COR-L47 (cell line): ENCODE measurements around the gene MEF2A.
"Not testable (repeated sequence)": the region's sequence is repeated elsewhere in the genome, so short reads cannot be mapped to it uniquely, and the experiment has no call there.

Experiments used
- DNase-seq: peaks from one replicate; lab custom pipeline; 2025; lab: John Stamatoyannopoulos, UW

The MEF2A gene

DNA sequence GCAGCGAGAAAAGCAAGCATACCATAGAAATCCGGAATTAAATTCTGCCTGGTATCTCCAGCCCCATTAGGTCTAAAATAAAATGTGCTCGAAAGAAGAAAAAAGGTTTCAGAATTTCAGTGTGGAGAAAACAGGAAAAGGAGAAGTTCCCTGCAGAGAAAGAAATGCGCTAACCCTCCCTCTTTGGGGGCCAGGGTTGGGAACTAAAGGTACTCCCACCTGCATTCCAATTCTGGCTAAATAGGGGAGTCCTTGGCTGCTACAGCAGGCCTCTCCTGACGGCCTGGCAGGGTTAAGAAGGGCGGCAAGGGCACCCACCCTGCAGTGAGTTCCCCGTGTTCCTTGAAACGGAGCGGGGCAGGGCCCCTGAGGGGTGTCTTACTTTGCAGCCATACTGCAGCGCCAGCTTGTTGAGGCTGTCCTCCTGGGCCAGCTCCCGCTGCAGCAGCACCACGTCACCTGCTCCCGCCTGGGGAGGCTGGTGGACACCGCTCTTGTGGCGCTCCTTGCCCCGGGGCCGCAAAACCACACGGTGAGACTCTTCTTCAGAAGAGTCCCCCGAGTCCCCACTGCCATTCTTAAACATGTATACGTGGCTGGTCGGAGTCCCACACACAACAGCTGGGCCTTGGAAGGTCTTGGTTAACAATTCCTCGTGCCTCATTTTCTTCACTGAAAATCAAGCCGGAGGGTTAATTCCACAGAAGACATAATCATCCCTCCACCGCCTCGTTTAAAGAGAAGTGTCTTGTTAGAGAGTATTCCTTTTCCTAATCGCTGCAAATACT lies 165.7 kb downstream of the MEF2A start:
- no peak for DNase-seq

DNA sequence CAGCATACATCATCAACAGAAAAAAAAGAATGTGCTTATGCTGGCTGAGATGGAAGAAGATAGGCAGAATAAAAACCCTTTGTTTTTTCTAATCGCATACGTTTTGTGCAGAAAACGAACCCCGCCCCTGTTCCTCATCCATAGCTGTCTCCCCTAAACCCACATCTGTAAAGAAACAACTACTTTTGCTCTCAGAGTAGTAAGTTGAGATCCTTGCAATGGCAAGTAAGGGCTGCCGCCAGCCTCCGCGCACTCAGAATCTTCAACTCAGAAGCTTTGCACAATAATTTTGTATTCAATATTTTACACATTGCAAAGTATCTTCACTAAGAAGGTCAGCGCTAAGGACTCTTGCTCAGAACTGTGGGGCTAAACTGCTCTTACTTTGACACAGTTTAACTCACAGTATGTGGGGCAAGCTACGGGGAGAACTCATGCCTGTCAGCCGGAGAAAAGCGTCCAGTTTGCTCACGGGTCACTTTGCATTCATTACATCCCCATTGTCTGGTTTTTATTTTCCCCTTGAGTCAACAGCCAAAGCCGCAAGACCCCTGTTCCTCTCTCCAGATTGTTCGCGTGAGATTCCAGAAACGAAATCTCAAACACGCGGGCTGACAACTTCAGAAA lies 166.5 kb downstream of the MEF2A start:
- no peak for DNase-seq

DNA sequence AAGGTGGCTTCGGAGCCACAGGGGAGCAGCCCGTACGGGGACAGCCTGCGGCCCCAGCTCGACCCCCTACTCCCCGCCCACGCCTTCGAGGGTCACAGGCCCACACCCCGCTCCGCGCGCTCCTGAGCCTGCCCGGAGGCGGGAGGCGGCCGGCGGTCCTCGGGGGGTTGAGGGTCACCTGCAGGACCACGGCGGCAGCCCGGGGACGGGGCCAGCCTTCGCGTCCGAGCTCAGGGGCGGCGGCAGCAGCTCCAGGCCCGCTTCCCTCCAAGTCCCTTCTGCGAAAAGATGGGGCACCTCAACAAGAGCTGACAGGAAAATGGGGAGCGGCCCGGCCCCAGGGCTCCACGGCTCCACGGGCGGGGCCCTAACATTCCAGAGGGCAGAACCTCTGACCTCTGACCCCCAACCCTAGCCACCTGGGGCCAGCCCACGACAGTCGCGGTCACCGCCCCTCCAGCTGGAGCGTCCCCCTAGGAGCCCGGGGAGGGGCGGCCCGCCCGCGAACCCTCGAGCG lies 167.0 kb downstream of the MEF2A start:
- no peak for DNase-seq

DNA sequence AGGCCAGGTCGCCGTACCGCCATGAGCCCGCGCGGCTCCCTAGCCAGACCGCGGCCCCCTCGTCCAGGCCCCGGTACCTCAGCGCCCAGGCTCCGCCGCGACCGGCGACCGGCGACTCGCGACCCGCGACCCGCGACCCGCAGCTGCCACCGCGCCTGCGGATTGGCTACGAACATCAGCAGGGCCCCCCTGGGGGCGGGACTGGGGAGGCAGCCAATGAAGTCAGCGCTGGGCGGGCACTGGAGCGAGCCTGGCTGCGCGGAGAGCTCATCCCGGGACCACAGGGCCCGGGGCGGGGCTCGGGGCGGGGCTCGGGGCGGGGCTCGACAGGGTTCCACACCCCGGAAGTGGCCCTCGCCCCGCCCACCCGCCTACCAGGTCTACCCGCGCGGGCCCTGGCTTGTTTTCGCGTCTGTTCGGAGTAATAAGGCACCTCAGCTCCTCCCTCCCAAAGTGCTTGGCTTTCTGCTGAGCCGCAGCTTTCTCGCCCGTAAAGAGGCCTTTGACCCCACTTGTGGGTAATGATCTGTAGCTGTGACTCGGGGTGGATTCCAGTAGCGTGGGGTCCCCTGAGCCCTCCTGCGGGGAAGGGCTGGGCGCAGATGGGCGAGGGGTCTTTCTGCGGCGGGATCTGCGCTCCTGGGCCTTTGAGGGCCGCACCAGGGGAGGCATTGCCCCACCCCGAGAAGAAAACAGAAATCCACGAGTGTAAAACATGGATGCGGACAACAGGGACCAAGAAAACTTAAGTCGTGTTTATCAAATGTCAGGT lies 167.7 kb downstream of the MEF2A start, which contains the start of gene LYSMD4:
Gene LYSMD4 (minus strand): TSS at position 170 of the 772 bp plus-strand sequence. CDS start 1,438 bp downstream, outside the sequence.
- DNase-seq = peak; percentile 94

DNA sequence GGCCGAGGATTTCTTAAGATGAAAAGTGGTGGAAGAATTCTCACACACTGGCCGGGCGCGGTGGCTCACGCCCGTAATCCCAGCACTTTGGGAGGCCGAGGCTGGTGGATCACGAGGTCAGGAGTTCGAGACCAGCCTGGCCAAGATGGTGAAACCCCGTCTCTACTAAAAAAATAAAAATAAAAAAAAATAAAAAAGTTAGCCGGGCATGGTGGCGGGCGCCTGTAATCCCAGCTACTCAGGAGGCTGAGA lies 168.2 kb downstream of the MEF2A start:
- not testable (repeated sequence) for DNase-seq

DNA sequence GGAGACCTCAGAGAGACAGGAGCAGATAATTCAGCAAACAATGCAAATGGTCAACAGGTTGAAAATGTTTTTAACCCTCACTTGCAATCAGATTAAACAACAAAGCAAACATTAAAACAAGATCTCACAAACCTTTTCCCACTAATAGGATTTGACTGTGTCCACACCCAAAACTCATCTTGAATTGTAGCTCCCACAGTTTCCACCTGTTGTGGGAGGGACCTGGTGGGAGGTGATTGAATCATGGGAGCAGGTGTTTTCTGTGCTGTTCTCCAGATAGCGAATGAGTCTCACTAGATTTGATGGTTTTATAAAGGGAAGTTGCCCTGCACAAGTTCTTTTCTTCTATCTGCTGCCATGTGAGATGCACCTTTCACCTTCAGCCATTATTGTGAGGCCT lies 168.8 kb downstream of the MEF2A start:
- DNase-seq = no peak

DNA sequence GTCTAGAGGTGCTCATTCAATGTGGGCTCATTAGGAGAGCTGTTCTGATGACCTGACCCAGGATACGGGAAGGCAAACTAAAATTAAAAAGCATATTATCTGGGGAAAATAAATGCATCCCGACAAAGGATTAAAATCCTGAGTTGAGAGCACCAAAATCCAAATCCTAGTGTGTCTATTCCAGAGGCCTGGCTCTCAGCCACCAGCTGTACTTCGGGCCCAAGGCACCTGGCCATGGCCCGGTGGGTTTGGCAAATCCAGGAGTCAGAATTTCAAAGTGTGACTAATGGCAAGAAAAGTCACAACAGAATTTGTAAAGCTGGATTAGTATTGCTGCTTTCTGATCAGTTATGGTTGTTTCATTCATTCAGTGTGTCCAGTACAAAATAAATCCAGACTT lies 170.1 kb downstream of the MEF2A start:
- no peak for DNase-seq

DNA sequence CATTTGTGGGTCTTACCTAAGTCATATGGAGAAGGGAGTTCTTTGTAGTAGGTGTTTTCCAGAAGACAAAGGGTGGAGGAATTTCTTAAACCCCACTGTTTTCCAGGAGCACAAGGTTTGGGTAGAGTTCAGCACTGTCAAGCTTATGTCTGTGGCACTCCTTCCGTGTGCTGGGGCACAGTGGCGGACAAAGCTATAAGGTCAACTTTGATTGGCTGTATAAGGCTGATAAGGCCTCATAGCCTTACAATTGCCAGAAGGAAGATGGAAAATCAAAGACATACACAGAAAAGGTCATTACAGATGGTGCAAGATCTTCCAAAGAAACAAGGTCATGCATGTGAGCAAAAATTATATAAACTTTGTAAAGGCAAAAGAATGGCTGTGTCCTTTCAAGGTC lies 170.9 kb downstream of the MEF2A start:
- DNase-seq = no peak

DNA sequence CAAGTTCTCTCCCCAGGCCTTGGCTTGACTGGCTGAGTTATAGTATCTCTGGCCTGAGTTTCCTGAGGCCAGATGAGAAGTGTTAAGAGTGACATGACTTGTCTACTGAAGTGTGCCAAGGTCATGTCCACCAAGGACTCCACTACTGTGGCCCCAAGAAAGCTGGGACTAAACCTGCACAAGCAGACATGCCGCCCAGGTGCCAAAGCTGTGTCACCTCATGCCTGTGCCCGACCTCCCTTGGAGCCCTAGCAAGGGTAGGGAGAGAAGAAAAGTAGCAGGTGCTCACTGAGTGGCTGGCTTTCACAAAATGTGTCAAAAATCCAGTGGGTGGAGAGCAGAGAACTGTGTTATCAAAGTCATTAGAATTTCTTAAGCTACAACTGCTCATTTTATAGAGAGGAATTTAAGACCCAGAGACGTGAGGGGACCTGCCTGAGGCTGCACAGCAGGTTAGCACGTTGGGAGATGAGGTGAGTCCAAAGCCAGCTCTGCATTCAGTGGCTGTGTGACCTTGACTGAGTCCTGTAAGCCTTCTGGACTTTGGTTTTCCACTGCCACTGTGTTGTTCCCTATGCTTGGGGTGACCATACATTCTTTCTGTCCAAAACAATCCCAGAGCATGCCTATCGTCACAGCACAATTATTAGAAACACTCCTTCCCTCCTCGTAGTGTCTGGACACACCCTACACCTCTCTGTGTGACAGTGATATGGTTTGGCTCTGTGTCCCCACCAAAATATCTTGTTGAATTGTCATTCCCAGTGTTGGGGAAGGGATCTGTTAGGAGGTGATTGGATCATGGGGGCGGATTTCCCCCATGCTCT lies 172.4 kb downstream of the MEF2A start:
- no peak for DNase-seq

DNA sequence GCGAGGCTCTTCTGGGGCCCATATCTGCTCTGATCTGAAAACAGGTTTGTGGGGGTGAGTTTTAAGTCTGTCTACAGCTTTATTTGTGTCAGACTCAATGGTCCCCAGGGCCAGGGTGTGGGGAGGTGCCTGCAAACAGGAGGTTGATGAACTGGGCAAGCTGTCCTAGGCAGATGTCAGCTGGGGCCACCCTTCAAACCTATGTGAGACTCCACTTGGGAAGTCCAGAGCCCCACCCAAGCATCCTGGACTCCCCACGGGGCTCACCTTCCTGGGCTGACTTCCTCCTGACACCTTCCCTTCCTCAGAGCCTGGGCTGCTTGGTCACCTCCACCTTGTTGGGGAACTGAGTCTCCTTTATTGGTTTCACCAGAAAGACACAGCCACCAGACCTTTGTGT lies 176.1 kb downstream of the MEF2A start:
- DNase-seq = no peak

DNA sequence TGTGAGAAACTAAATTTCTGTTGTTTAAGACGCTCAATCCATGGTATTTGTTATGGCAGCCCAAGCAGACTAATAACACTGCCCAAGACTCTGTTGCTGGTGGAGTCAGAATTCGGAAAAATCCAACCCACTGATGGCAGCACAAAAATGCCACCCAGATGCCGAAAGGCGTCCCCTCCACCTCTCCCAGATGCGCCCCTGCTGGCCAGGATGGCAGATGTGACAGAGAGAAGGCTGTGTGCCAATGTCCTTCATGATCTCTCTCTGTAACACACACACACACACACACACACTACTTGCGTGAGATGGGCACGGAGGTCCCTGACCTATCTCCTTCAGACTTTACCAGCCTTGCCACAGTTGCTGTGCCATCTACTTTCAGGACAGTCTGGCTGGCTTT lies 178.4 kb downstream of the MEF2A start:
- DNase-seq = no peak

DNA sequence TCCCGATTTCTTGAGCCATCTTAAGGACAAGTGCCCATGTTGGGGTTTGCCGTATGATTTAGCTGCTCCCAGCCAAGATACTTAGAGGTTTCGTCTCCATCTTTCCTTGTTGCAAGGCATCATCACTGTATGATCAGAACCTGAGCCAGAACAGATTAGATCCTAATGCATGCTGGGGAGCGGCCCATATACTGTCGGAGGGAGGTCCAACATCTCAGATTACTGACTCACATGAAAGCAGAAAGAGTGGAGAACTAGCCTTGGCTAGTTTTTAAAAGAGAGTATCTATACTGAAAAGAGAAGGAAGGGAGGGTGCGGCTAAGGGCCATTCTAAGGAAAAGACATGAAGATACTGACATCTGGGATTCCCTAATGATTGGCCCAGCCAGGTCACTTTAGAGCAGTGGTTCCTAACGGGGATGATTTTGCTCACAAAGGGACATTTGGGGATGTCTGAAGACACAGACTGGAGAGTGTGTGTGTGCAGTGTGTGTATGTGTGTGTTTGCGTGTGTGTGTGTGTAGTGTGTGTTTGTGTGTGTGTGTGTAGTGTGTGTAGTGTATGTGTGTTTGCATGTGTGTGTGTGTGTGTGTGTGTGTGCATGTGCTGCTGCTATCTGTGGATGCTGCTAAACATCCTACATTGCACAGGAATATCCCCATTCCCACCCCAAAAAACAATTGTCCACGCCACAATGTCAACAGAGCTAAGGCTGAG lies 179.7 kb downstream of the MEF2A start:
- no peak for DNase-seq

DNA sequence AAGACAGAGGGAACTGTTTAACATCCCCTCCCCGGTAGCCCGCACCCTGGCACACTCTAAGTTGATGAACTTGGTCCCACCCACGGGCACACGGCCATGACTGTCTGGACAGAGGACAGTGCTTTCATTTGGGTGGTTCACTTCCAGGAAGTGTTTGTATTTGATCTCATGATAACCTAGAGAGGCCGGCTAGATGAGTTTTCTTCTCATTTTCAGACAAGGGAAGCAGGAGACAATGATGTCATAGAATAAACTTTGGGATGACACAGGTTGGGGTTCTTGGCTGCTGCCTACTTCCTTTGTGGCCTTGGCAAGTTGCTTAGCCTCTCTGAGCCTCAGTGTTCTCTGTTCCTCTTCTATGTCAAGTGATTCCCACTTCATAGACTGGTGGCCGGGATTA lies 183.6 kb downstream of the MEF2A start:
- DNase-seq = no peak

DNA sequence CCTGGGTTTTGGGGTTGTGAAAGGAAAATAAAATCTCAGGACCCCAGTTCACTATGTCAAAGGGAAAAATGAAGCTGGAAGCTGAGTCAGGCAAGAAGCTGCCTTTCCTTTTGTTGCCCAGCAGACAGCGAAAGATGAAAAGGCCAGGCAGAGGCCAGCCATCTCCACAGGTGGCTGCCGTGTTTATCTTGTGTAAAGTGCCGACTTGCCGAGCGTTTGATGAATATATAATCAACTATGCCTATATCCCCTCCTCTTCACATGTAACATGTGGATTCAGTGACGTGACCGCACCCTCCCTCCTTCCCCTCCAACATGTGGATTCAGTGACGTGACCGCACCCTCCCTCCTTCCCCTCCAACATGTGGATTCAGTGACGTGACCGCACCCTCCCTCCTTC lies 184.5 kb downstream of the MEF2A start:
- not testable (repeated sequence) for DNase-seq

DNA sequence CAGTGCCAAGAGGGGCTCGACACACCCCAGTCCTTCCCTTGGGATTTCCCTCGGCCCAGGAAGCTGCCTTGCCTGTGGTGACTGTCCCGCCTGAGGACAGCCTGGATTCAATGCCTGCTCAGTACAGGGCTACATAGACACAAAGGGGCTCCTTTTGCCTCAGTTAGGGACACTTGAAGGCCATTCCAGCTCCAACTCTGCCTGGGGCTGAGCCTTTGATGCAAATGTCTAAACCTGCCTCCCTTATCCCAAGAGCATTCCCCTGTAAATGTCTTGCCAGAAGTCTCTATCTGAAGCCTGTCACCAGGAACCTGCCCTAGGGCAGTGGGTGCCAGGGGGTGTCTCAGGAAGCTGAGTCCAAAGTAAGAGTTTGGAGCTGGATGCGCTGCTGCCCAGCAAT lies 186.8 kb downstream of the MEF2A start:
- no peak for DNase-seq

DNA sequence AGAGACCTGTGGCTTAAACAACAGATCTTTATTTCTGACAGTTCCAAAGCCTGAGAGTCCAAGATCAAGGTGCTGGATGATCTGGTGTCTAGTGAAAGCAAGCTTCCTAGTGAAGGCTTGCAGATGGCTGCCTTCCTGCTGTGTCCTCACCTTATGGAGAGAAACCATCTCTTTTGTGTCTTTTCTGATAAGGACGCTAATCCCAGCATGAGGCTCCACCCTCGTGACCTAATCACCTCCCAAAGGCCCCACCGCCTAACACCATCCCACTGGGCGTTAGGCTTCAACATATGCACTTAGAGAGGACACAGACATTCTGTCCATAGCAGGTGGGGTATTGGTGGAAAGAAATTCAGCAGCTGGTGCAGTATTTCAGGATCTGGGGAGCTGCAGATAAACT lies 187.3 kb downstream of the MEF2A start:
- no peak for DNase-seq

DNA sequence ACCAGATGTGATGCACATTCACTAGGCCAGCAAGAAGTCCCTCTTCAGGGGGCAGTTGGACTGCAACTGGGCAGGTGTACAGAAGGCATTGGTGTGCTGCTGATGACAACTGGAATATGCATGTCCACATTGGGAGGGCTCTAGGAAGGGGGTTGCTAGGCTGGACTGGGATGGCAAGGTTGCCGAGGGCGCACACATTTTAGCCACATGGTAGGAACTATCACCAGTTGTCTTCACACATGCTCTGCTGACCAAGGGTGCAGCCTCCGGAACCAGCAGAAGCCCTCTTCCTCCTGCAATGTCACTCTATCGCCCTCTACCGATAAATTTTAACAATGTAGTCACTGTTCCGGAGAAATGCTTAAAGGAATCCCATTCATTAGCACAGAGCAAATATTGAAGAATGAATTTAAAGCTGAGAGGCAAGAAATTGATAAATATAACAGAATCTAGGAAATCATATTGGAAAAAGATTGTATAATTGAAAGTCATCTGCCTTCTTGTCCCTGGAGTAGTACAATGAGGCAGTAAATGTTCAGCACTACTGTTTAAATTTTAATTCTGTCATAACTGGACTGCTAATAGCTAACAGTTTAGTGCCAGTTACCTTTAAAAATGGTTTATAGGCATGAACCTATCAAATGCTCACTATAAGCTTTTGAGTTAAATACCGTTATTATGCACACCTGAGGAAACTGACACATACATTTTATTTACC lies 190.1 kb downstream of the MEF2A start:
- peak; percentile 50 for DNase-seq

DNA sequence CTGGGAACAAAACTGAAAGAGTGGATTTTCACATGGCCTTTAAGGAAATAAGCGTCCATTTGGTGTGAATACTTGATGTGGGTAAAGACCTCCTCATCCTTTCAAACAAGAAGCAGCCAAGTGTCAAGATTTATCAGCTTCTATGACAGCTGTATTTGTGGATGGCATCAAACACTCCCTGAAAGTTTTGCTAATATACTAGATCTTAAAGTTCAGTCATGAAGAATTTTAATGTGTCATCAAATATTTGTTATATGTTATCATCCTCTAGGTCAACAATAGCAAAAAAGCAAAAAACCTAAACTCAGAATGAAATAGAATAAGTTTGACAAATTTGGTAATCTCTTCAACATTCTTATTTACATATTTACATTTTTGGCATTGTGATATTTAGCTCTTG lies 196.5 kb downstream of the MEF2A start:
- DNase-seq = no peak

DNA sequence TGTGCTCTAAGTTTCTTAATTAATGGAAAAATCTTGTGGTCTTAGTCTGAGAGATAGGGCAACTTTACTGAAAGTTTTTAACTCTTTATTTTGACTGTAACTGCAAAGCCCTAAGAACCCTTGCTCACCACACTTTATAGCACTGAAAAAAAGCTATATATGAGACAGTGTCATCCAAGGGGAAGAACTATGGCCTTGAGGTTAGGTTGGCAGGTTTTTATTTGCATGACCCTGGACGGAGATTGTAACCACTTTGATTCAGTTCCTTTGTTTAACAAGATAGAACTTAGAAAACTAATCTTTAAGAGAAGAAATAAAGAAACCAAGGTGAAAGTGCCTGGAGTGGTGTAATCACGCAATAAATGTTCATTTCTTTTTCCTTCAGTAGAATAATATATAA lies 198.0 kb downstream of the MEF2A start:
- no peak for DNase-seq

DNA sequence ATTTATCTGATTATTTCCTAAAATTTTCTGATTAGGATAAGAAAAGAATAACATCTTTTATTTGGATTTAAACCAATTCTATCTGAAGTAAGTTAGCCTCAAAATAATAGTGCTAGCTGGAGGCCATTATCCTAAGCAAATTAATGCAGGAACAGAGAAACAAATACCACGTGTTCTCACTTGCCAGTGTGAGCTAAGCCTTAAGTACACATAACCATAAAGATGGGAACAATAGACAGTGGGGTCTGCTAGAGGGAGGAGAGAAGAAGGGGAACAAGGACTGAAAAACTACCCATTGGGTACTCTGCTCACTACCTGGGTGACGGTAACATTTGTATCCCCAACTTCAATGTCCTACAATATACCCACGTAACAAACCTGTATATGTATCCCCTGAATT lies 198.7 kb downstream of the MEF2A start:
- DNase-seq = peak; percentile 21
